ENCODE measurements around the gene SCN1B.
A peak's percentile ranks its signal among the peaks of the same experiment; 100 is the strongest.

SCN1B gene

GRCh38 chr19:35055715-35056179, 25.5 kb downstream of the SCN1B start (continued):
- TF ChIP-seq ZBTB11 (tag by site-specific recombination; conservative IDR thresholded peaks at IDR 0.05; ENCODE audit: low read depth) = no peak
- TF ChIP-seq ZNF223 (tag by site-specific recombination; IDR thresholded peaks at IDR 0.05) = peak; percentile 97
- no peak for TF ChIP-seq ZBTB44 (tag by site-specific recombination; IDR thresholded peaks at IDR 0.05)
- no peak for TF ChIP-seq ZBTB10 (tag by site-specific recombination; IDR thresholded peaks at IDR 0.05)
- no peak for TF ChIP-seq ZNF629 (tag by site-specific recombination; IDR thresholded peaks at IDR 0.05)
- TF ChIP-seq ZBTB17 (tag by site-specific recombination; IDR thresholded peaks at IDR 0.05) = peak; percentile 37; the same call in 1 of the 2 replicates
- no peak for TF ChIP-seq ZNF138 (tag by site-specific recombination; IDR thresholded peaks at IDR 0.05; ENCODE audit: borderline replicate concordance)
- peak; percentile 59; the same call in 1 of the 2 replicates for TF ChIP-seq ZSCAN23 (tag by site-specific recombination; IDR thresholded peaks at IDR 0.05)
- TF ChIP-seq ZNF2 (tag by site-specific recombination; IDR thresholded peaks at IDR 0.05) = 0 out of 2 replicates have a peak, but pooled peaks have one; percentile 18
- TF ChIP-seq PRDM2 (tag by site-specific recombination; IDR thresholded peaks at IDR 0.05; ENCODE audit: borderline replicate concordance) = no peak
- TF ChIP-seq MEIS1 (CRISPR knock-in tag; IDR thresholded peaks at IDR 0.05; ENCODE audit: borderline replicate concordance) = no peak
- no peak for TF ChIP-seq KLF8 (tag by site-specific recombination; IDR thresholded peaks at IDR 0.05)
- TF ChIP-seq WT1 (tag by site-specific recombination; IDR thresholded peaks at IDR 0.05) = no peak
- TF ChIP-seq ZNF324 (tag by site-specific recombination; IDR thresholded peaks at IDR 0.05) = no peak
- no peak for TF ChIP-seq ZNF140 (tag by site-specific recombination; IDR thresholded peaks at IDR 0.05)
- no peak for TF ChIP-seq KLF7 (tag by site-specific recombination; IDR thresholded peaks at IDR 0.05; ENCODE audit: borderline replicate concordance)
- no peak for TF ChIP-seq ZNF707 (tag by site-specific recombination; IDR thresholded peaks at IDR 0.05)
- no peak for TF ChIP-seq KLF1 (tag by site-specific recombination; IDR thresholded peaks at IDR 0.05)
- TF ChIP-seq ZNF155 (tag by site-specific recombination; IDR thresholded peaks at IDR 0.05) = no peak
- TF ChIP-seq ZNF248 (tag by site-specific recombination; IDR thresholded peaks at IDR 0.05) = no peak

All from HEK293 (cell line).